Measurements from ENCODE around the gene CCL5.
A peak's percentile ranks its signal among the peaks of the same experiment; 100 is the strongest.
"Not testable (repeated sequence)": the region's sequence is repeated elsewhere in the genome, so short reads cannot be mapped to it uniquely, and the experiment has no call there.

Gene CCL5

GRCh38 chr17:35897772-35898171, 17.6 kb upstream of the CCL5 start:
- DNase-seq, result not testable (repeated sequence)

DNA sequence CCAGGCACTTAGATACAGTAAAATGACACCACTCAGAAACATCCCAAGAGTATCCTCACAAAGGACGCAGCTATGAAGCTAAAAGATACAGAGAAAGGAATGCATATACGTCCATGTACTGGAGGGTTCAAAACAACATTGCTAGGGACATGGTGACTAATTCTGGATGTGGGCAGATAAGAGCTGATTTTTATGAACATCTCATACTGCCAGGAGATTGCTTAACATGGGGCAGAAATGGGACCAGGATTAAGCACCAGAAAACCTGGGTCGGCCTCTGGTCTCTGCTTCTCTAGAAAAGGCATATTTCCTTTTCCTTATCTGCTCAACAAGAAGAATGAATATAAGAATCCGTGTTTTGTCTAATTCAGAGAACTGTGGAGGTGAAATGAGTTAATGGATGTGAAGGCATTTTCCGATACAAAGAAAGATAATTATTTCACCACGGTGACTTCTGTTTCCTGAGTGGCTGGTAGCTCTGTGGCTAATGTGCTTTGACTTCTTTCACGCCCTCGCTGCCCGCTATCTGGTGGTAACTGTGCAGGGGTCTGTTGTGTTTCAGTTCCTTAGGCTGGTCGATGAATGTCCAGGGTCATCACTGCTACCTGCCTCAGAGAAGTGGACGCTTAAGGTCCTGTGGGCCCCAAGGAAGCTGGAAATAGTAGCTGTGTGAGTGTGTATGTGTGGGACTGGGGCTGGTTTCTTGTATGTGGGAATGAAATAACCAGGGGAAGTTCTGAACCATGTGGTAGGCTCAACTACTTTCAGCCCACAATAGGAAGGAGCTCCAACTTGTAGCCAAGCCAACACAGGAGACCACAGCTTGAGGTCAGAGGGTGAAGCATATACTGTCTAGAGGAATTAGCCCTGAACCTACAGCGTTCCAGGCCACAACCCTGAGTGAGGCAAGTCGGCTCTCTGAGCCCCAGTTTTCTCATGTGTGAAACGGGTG, 15.8 kb upstream of the CCL5 start:
- DNase-seq, result peak; percentile 76

DNA sequence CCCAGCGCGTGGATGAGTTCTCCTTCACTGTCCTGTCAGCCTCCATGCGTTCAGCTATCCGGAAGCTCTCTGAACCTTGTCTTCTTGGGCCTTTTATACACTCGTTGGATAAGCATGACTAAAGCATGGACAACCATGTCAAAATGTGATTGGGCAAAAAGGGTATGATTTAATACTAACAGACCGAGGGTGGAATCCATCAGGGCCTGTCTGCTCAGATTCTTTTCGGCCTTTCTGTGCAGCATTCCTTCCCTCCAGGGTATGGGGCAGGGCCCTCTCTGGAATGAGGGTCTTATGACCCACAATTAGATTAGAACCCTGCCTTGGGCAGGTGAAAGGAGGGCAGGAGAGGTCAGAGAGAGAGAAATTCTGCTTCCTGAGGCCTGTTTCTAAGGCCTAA, 14.0 kb upstream of the CCL5 start:
- DNase-seq, result no peak

GRCh38 chr17:35893751-35894150, 13.6 kb upstream of the CCL5 start:
- DNase-seq, result no peak

DNA sequence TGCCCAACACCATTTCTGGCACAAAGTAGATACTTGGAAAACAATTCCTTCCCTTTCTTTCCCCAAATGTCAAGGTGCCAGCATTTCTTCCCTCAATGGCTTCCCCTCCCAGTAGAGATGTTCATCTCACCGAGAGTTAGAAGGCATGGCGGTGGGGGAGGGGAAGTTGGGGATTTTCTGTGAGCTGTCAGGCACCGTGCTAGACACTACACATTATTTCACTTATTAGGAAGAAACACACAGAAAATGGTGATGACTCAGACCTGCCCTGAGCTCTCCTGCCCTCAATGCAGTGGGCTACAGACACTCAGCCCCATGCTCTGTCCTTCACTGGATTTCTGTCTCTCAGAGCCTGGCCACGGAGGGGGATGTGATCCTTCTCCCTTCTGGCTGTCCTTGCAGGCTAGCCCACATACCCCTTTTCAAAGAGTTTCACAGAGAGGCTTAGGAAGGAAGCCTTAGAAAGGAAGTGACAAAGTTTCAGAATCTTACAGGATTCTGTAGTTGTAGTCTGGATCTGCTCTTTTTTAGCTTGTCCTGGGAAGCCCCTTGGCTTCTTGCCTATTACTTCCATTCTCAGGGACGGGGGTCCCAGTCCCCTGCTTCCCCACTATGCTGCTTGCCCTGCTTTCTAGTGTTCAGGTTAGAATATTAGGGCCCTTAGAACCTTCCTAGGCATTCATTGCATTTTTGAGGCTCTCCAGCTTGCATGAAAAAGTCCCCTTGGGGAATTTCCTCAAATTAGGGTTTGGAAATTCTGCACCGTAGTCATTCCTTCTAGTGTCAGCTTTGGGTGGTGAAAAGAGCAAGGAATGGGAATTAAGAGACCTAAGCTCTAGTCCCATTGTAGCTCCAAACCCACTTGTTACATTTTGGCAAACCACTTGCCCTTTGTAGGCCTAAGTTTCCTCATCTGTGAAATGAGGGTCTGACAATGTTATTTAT, 12.2 kb upstream of the CCL5 start:
- peak; percentile 86 for DNase-seq

- DNase-seq, result peak; percentile 32
Observed at GRCh38 chr17:35891269-35891668, 11.1 kb upstream of the CCL5 start.

GRCh38 chr17:35890774-35891155, 10.6 kb upstream of the CCL5 start:
- DNase-seq, result peak; percentile 91

- DNase-seq, result no peak
Observed at GRCh38 chr17:35889818-35890773, 9.9 kb upstream of the CCL5 start.

DNA sequence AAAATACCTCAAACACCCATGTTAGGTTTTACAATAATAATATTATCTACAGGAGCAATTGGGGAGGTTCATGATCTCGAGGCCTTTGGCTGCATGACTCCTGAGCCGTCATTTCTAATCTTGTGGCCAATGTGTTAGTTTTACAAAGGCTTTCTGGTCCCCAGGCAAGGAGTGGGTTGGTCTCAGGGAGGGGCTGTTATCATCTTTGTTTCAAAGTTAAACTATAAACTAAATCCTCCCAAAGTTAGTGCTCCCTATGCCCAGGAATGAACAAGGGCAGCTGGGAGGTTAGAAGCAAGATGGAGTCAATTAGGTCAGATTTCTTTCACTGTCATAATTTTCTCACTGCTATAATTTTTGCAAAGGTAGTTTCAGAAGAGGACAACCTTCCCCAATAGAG, 9.1 kb upstream of the CCL5 start:
- peak; percentile 77 for DNase-seq

DNA sequence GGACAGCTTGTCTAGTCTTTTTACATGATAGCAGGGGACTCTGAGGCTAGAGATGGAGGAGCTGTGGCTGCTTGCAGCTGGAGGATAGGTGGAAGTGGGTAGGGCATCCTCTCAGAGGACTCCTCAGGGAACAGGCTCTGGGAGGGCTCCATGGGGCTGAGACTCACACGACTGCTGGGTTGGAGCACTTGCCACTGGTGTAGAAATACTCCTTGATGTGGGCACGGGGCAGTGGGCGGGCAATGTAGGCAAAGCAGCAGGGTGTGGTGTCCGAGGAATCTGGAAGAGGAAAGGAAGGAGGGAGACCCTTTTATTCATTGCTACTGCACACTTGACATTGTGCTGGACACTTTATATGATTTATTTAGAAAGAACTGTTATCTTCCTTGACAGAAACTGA, 1.8 kb downstream of the CCL5 start:
- DNase-seq, result peak; percentile 36

- DNase-seq, result no peak
Observed at GRCh38 chr17:35877345-35878029, 2.7 kb downstream of the CCL5 start.

DNA sequence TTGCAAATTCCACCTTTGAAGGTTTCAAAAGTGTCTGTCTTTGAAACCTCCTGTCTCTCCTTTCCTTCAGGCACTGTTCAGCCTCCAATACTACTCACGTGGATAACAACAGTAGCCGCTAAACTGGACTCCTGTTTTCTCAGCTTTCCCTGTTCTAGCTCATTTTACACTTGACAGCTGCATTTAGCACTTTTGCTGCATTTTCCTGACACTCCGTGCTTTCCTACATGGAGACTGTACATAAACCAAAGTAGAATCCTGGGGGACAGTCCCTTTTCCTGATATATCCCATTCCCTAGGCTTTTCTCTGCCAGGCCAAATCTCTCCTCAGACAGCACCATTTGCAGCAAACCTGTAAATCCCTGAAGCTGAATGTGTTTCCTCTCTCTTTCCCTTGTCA, 3.6 kb downstream of the CCL5 start:
- no peak for DNase-seq

DNA sequence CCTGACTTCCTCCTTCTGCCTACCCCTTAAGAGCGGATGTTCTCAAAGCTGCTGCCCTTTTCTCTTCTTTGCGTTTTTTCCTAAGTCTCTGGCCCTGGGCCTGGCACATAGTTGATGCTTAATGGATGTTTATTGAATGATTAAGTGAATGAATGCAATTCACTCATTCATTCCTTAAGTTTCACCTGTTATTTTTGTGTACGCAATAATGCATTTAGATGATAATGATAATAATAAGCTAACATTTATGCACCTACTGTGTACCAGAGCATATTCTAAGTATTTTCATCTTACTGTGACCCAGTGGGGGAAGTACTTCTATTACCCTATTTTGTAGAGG, 4.4 kb downstream of the CCL5 start:
- DNase-seq, result no peak

DNA sequence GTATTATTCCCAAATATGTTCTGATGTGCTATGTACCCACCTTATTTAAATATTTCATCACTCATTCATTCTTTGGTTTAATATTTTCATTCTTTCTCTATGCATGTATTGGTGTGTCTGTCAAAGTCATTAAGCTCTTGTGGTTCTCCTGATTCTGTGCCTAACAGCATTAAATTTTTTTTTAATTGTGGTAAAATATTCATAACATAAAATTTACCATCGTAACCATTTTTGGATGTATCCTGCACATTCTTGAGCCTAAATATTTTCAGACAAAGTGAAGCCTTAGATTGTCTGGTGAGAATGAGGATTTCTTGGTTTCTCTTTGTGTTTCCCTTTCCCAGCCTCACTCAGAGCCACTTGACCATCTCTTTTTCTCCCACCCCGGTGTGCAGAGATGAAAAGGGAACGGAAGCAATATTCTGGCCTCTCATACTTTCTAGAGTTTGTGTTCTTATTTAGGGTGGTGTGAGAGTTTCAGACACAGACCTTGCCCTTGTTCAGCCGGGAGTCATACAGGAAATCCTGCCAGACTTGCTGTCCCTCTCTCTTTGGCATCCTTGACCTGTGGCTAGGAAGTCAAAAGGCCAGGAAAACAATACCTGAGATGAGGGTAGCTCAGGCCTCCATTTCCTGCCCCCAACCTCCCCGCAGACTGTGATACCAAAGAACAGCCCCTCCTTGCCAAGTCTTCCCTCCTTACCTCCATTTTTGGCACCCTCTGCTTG, 4.9 kb downstream of the CCL5 start:
- DNase-seq, result peak; percentile 39

DNA sequence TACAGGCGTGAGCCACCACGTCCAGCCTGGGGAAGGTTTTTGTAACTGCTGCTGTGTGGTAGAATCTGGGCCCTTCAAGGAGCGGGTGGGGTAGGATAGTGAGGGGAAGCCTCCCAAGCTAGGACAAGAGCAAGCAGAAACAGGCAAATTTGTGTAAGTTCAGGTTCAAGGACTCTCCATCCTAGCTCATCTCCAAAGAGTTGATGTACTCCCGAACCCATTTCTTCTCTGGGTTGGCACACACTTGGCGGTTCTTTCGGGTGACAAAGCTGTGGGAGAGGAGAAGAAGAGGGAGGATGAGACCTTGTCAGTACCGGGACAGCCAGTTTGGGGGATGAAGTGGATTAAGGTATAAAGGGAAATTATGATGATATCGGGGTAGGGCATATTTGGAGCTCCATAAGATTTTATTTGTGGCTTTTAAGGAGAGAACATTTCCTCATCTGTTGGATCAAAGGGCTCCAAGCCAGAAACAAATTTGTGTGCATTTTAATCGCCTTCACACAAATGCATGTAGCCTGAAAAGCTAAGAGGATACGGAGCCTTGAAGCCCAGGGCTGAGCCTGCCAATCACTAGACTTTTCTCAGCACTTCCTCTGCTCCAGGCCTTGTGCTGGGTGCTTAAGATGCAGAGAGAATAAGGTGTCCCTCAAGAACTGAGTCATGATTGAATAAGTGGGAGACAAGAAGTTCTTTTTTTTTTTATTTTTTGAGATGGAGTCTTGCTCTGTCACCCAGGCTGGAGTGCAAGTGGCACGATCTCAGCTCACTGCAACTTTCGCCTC, 7.8 kb downstream of the CCL5 start:
- DNase-seq, result no peak

- DNase-seq, result peak; percentile 31
Observed at GRCh38 chr17:35870906-35871819, 9.0 kb downstream of the CCL5 start.

DNA sequence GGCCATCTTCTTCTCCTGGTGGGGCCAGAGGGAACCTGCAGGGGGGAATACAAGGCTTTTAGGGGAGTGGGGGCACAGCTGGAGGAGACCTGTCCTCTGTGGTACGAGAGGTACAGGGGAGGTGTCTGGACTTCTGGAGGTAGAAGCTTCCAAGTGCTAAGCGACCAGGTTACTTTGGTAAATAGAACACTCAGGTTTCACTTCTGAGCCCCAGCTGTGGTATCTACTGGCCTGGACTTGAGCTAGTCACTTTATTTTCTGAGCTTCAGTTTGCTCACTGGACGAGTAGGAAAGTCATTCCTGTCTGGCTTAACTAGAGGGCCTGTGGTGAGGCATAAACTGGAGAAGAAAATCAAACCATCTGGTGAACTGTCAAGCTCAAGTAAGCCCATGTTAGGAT, 11.4 kb downstream of the CCL5 start, which contains the start of gene HEATR9:
HEATR9 (minus strand) TSS at position 155 of the 400 bp plus-strand sequence; CDS start at position 6, 149 bp downstream.
- DNase-seq, result no peak

GRCh38 chr17:35867574-35867973, 12.6 kb downstream of the CCL5 start:
- no peak for DNase-seq

- no peak for DNase-seq
Observed at GRCh38 chr17:35866341-35866950, 13.7 kb downstream of the CCL5 start.

All from CD4-positive, alpha-beta T cell treated with Interleukin-4 for 4 hours (primary cell).